GM12878 (cell line): ENCODE results near the gene ADAMTSL2. TPM values are rescaled to one million over a fixed set of nuclear protein-coding genes. Genes with fewer than 3 reads are reported as not detected.

Experiments used
- ATAC-seq: fragments of 200-7000 bp; cut with Tn5 transposase; 3 replicates; pipeline ENCODE4 v1.9.1; 2020; ENCODE audit warnings: mild to moderate bottlenecking, moderate library complexity
- BruUV-seq: library from RNA; stranded (reverse); fragments of 400-500 nt; replicated peaks from 2 replicates; lab custom pipeline; 2021; lab: Mats Ljungman, UMichigan
- CTCF ChIA-PET: fragments of 300-600 bp; sonication (Branson Sonifier 250); formaldehyde crosslinking; extraction: SDS; loops from one replicate; lab custom pipeline; 2021; ENCODE audit warnings: inconsistent platforms; lab: Yijun Ruan, JAX
- POLR2A ChIA-PET: fragments of 350-600 bp; formaldehyde crosslinking; extraction: SDS; loops from one replicate; lab custom pipeline; 2021; ENCODE audit warnings: inconsistent platforms; lab: Charles Lee
- RAD21 ChIA-PET: fragments of 300-600 bp; sonication (Branson Sonifier 250); formaldehyde crosslinking; loops from one replicate; lab custom pipeline; 2023; ENCODE audit warnings: antibody characterized with exemption; ENCODE audit not compliant: unreplicated experiment; lab: Charles Lee
- SMC1A ChIA-PET: fragments of 300-600 bp; sonication (Branson Sonifier 250); formaldehyde crosslinking; loops from one replicate; lab custom pipeline; 2023; ENCODE audit not compliant: unreplicated experiment, uncharacterized antibody; lab: Charles Lee
- DNase-seq: peaks from one replicate; pipeline ENCODE4 v3.0.0-alpha.2; 2011; ENCODE audit warnings: low read depth, low spot score
- FAIRE-seq: peaks from 3 replicates; lab custom pipeline; 2011; peaks lifted over from hg19 to GRCh38; lab: Jason Lieb, UNC
- H2AFZ ChIP-seq: 2 replicates; pipeline ENCODE4 v1.6.0; 2011; ENCODE audit warnings: low read depth, low read length, control low read depth; ENCODE audit not compliant: control insufficient read depth
- H3K27ac ChIP-seq: 2 replicates; pipeline ENCODE4 v1.5.1; 2011; ENCODE audit warnings: control low read depth; ENCODE audit not compliant: control insufficient read depth, insufficient read depth
- H3K27me3 ChIP-seq, 2 experiments: replicated peaks in 1 of 2; 2 replicates each; pipeline versions ENCODE4 v1.6.0 to v1.6.1; 2011; ENCODE audit warnings: low read length in 1 of 2; ENCODE audit not compliant: control insufficient read depth in 2 of 2, insufficient read depth in 2 of 2
- H3K36me3 ChIP-seq, 2 experiments: 2 replicates each; pipeline ENCODE4 v1.5.1; 2011; ENCODE audit warnings: low read length in 1 of 2; ENCODE audit not compliant: control insufficient read depth in 2 of 2, insufficient read depth in 2 of 2
- H3K4me1 ChIP-seq: 2 replicates; pipeline ENCODE4 v1.6.1; 2011; ENCODE audit warnings: mild to moderate bottlenecking, low read length, moderate library complexity, mixed read lengths; ENCODE audit not compliant: control insufficient read depth, insufficient read depth
- H3K4me2 ChIP-seq: 2 replicates; pipeline ENCODE4 v1.6.0; 2011; ENCODE audit warnings: control low read depth; ENCODE audit not compliant: control insufficient read depth, insufficient read depth
- H3K4me3 ChIP-seq: fragments of 200-600 bp; sonication (generic); 2 replicates; pipeline ENCODE4 v1.5.1; 2016
- H3K79me2 ChIP-seq: 2 replicates; pipeline ENCODE4 v1.6.0; 2011; ENCODE audit warnings: low read length; ENCODE audit not compliant: control insufficient read depth, insufficient read depth
- H3K9ac ChIP-seq: 2 replicates; pipeline ENCODE4 v1.8.0; 2011; ENCODE audit warnings: low read length, control low read depth, mixed read lengths; ENCODE audit not compliant: control insufficient read depth, insufficient read depth
- H3K9me3 ChIP-seq: replicated peaks from 3 replicates; pipeline ENCODE4 v1.5.1; 2011; ENCODE audit warnings: mild to moderate bottlenecking, low read length; ENCODE audit not compliant: control insufficient read depth, insufficient read depth
- H4K20me1 ChIP-seq: 2 replicates; pipeline ENCODE4 v1.6.0; 2011; ENCODE audit not compliant: control insufficient read depth, insufficient read depth
- BRCA1 ChIP-seq: IDR thresholded peaks from 2 replicates; pipeline ENCODE4 v1.6.1; 2011; ENCODE audit warnings: low read depth, low read length, improper control_type of control experiment
- CREB1 ChIP-seq: IDR thresholded peaks from 2 replicates; pipeline ENCODE4 v1.6.1; 2012; ENCODE audit warnings: low read depth, mild to moderate bottlenecking, inconsistent platforms
- E2F8 ChIP-seq: fragments of 450-650 bp; IDR thresholded peaks from 2 replicates; pipeline ENCODE4 v1.6.1; 2018; ENCODE audit warnings: mild to moderate bottlenecking, low read depth, moderate library complexity; ENCODE audit not compliant: partially characterized antibody
- EED ChIP-seq: sonication (generic); IDR thresholded peaks from 2 replicates; pipeline ENCODE4 v1.6.1; 2016; ENCODE audit warnings: antibody characterized with exemption, low read depth
- EP300 ChIP-seq, 2 experiments: fragments of 150-350 bp in 1 of 2; IDR thresholded peaks; 2 replicates each; pipeline ENCODE4 v1.6.1; 2011 to 2012; ENCODE audit warnings: low read depth in 2 of 2, low read length in 2 of 2, borderline replicate concordance in 1 of 2, improper control_type of control experiment in 1 of 2, inconsistent platforms in 1 of 2; ENCODE audit not compliant: control insufficient read depth in 1 of 2
- IRF3 ChIP-seq: fragments of 450-650 bp; IDR thresholded peaks from 2 replicates; pipeline ENCODE4 v1.6.1; 2014; ENCODE audit warnings: mild to moderate bottlenecking
- PAX8 ChIP-seq: fragments of 450-650 bp; IDR thresholded peaks from 2 replicates; pipeline ENCODE4 v1.6.1; 2017; ENCODE audit warnings: mild to moderate bottlenecking, moderate library complexity
- POLR2A ChIP-seq: IDR thresholded peaks from 2 replicates; pipeline ENCODE4 v1.6.1; 2011; ENCODE audit warnings: low read depth, mild to moderate bottlenecking, low read length
- POU2F2 ChIP-seq: IDR thresholded peaks from 3 replicates; pipeline ENCODE4 v1.6.1; 2011; ENCODE audit warnings: low read depth, mild to moderate bottlenecking, low read length, borderline replicate concordance
- RAD21 ChIP-seq: IDR thresholded peaks from 2 replicates; pipeline ENCODE4 v1.6.1; 2011; ENCODE audit warnings: mild to moderate bottlenecking, low read depth, low read length, moderate library complexity; ENCODE audit not compliant: insufficient read depth
- YY1 ChIP-seq: IDR thresholded peaks from 2 replicates; pipeline ENCODE4 v1.6.1; 2011; ENCODE audit warnings: low read depth, mild to moderate bottlenecking, low read length
- ZNF384 ChIP-seq: IDR thresholded peaks from 2 replicates; pipeline ENCODE4 v1.6.1; 2012; ENCODE audit warnings: low read depth, mild to moderate bottlenecking, low read length, improper control_type of control experiment, borderline replicate concordance
- WGBS: methylation state at CpG from one replicate; pipeline ENCODE4 v1.1.6; 2016; ENCODE audit warnings: low lambda C conversion rate; ENCODE audit not compliant: insufficient replicate concordance, insufficient coverage; ENCODE audit errors: missing lambda C conversion rate; 5-methylcytosine and 5-hydroxymethylcytosine counted together
- in situ Hi-C: fragments of 300-500 bp; cut with MboI; formaldehyde crosslinking; loops from 9 replicates; pipeline ENCODE4 v1.14.3; 2018; ENCODE audit warnings: mixed read lengths
- intact Hi-C: fragments of 100-400 bp; cut with micrococcal nuclease; formaldehyde crosslinking; loops from one replicate; pipeline ENCODE4 v1.14.2; 2022; ENCODE audit not compliant: unreplicated experiment
- polyA plus RNA-seq, 11 experiments: library from polyadenylated mRNA; depleted of rRNA in 4 of 11; unstranded in 6 of 11; stranded (reverse) in 5 of 11; fragments of >200 nt; fragmentation: Nextera tagmentation in 4 of 11; fragmentation: Illumina TruSeq in 1 of 11; extraction: Ambion mirVana in 4 of 11; extraction: Trizol in 1 of 11; gene quantifications; 1 replicate in 1 of 11; 2 replicates in 10 of 11; pipeline versions ENCODE4 v1.2.1 to v1.2.3, GENCODE V29; 2011 to 2016; ENCODE audit warnings: inconsistent platforms in 2 of 11, missing spikeins in 2 of 11, low read depth in 1 of 11
- total RNA-seq, 4 experiments: library from RNA; depleted of rRNA in 3 of 4; stranded (reverse); fragments of >200 nt in 3 of 4; fragmentation: Illumina TruSeq in 1 of 4; extraction: Trizol in 1 of 4; gene quantifications; 2 replicates each; pipeline versions ENCODE4 v1.2.1 to v1.2.3, GENCODE V29; 2013 to 2021
- TF ChIP-seq, protein P1 (sequence below): IDR thresholded peaks from 2 replicates; pipeline ENCODE4 v1.6.1; 2011; ENCODE audit warnings: borderline replicate concordance, low read depth, mild to moderate bottlenecking, moderate library complexity, low read length; ENCODE audit not compliant: insufficient read depth, poor library complexity, severe bottlenecking
- TF ChIP-seq, protein P2 (sequence below): fragments of 450-650 bp; IDR thresholded peaks from 2 replicates; pipeline ENCODE4 v1.6.1; 2016; ENCODE audit warnings: mild to moderate bottlenecking

Gene ADAMTSL2
- total and polyA plus RNA-seq, 10 of the 15 experiments (the other 5 are each of a cell fraction or from before 2014, with no cell fraction given): 0.07 TPM; not detected in 9

DNA sequence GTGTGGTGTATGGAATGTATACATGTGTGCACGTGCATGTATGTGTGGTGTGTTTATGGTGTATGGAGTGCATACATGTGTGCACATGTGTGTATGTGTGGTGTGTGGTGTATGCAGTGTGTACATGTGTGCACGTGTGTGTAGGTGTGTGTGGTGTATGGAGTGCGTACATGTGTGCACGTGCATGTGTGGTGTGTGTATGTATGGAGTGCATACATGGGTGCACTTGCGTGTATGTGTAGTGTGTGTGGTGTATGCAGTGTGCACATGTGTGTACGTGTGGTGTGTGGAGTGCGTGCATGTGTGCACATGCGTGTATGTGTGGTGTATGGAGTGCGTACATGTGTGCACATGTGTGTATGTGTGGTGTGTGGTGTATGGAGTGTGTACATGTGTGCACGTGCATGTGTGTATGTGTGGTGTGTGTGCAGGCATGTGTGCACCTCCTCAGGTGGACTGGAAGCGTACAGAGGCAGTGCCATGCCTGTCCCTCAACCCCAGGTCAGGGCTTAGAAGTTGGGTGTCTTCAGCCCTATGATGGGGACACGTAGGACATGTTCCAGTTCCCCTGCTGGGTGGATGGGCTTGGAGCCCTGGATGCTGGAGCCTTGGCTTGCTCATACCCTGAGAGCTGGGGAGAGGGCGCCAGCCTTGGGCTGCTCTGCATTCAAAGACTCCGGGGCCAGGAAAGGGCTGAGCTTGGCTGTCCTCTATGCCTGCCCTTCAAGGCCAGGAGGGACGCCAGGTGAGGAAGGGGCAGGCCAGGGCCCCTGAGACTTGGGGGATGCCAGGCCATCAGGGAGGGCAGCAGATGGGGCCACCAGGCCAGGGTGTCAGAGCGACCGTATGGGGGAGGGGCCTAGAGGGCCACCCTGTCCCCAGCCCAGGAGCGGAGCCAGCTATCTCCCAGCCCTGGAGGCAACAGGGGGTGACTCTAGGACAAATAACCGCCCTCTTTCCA, 22.0 kb upstream of the ADAMTSL2 start:
- no peak overlapping the region for H3K4me3 ChIP-seq
- intact Hi-C loops: no loop called here
- no TSS peak for BruUV-seq
- H3K36me3 ChIP-seq: no peaks in the 10 kb centered on the region
- no peak overlapping the region for H3K9ac ChIP-seq
- no peaks in the 10 kb centered on the region for H3K4me1 ChIP-seq
- 57% methylated on average over 19 of the region's 19 CpGs for WGBS
- H3K4me2 ChIP-seq: no peak overlapping the region
- in situ Hi-C loops: no loop called here
- ATAC-seq (no peak), FAIRE-seq (no peak), DNase-seq (no peak)
- CTCF ChIA-PET: no interaction called here
- no peak overlapping the region for H2AFZ ChIP-seq
- no peak for TF ChIP-seq CREB1
- TF ChIP-seq E2F8: no peak
- no peak for TF ChIP-seq EP300 (IDR thresholded peaks at IDR 0.05; ENCODE audit: borderline replicate concordance in 1 of 2, control insufficient read depth in 1 of 2, low read depth in 2 of 2, low read length in 2 of 2)
- TF ChIP-seq, protein P1, sequence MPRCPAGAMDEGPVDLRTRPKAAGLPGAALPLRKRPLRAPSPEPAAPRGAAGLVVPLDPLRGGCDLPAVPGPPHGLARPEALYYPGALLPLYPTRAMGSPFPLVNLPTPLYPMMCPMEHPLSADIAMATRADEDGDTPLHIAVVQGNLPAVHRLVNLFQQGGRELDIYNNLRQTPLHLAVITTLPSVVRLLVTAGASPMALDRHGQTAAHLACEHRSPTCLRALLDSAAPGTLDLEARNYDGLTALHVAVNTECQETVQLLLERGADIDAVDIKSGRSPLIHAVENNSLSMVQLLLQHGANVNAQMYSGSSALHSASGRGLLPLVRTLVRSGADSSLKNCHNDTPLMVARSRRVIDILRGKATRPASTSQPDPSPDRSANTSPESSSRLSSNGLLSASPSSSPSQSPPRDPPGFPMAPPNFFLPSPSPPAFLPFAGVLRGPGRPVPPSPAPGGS: no peak
- TF ChIP-seq PAX8: no peak
- TF ChIP-seq, protein P2, sequence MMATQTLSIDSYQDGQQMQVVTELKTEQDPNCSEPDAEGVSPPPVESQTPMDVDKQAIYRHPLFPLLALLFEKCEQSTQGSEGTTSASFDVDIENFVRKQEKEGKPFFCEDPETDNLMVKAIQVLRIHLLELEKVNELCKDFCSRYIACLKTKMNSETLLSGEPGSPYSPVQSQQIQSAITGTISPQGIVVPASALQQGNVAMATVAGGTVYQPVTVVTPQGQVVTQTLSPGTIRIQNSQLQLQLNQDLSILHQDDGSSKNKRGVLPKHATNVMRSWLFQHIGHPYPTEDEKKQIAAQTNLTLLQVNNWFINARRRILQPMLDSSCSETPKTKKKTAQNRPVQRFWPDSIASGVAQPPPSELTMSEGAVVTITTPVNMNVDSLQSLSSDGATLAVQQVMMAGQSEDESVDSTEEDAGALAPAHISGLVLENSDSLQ: no peak
- TF ChIP-seq ZNF384: no peak
- no peak for TF ChIP-seq RAD21
- no peak for TF ChIP-seq POU2F2
- no peak for TF ChIP-seq POLR2A
- TF ChIP-seq EED: no peak
- TF ChIP-seq IRF3: no peak
- no peak for TF ChIP-seq BRCA1
- no peak for TF ChIP-seq YY1
- no peaks in the 10 kb centered on the region for H3K9me3 ChIP-seq
- no peak overlapping the region for H3K27ac ChIP-seq
- no peaks in the 10 kb centered on the region for H4K20me1 ChIP-seq
- RAD21 ChIA-PET: no interaction called here
- peaks cover 0 to 2% of the 10 kb centered on the region in 2 experiments; a peak in 2 of 4 replicates for H3K27me3 ChIP-seq
- POLR2A ChIA-PET: no interaction called here
- SMC1A ChIA-PET: no interaction called here
- H3K79me2 ChIP-seq: no peaks in the 10 kb centered on the region
